HEK293T (cell line): Measurements from ENCODE around the gene DBH.

Experiments used
- CTCF ChIA-PET: fragments of 350-600 bp; formaldehyde crosslinking; extraction: SDS; loops from one replicate; lab custom pipeline; 2021; ENCODE audit warnings: antibody characterized with exemption, inconsistent platforms; lab: Yijun Ruan, JAX
- POLR2A ChIA-PET: fragments of 350-600 bp; formaldehyde crosslinking; extraction: SDS; loops from one replicate; lab custom pipeline; 2020; ENCODE audit warnings: antibody characterized with exemption, inconsistent platforms; lab: Yijun Ruan, JAX
- DNase-seq: peaks from one replicate; pipeline ENCODE4 v3.0.0; 2012; ENCODE audit warnings: mixed read lengths; ENCODE audit errors: extremely low spot score
- ARNT ChIP-seq: fragments of 450-650 bp; IDR thresholded peaks from 2 replicates; pipeline ENCODE4 v1.6.1; 2017; ENCODE audit warnings: mild to moderate bottlenecking
- BHLHE40 ChIP-seq: fragments of 450-650 bp; IDR thresholded peaks from 2 replicates; pipeline ENCODE4 v1.6.1; 2016; ENCODE audit warnings: mild to moderate bottlenecking, moderate library complexity, borderline replicate concordance
- CTBP1 ChIP-seq: fragments of 450-650 bp; IDR thresholded peaks from 2 replicates; pipeline ENCODE4 v1.6.1; 2016; ENCODE audit warnings: borderline replicate concordance
- ELF4 ChIP-seq: fragments of 450-650 bp; IDR thresholded peaks from 2 replicates; pipeline ENCODE4 v1.6.1; 2017; ENCODE audit warnings: antibody characterized with exemption
- FOXA1 ChIP-seq: fragments of 450-650 bp; IDR thresholded peaks from 2 replicates; pipeline ENCODE4 v1.6.1; 2016; ENCODE audit warnings: mild to moderate bottlenecking
- FOXK2 ChIP-seq: fragments of 450-650 bp; IDR thresholded peaks from 2 replicates; pipeline ENCODE4 v1.6.1; 2016; ENCODE audit warnings: mild to moderate bottlenecking
- FOXM1 ChIP-seq: fragments of 450-650 bp; IDR thresholded peaks from 2 replicates; pipeline ENCODE4 v1.6.1; 2017; ENCODE audit warnings: mild to moderate bottlenecking, borderline replicate concordance
- HDGF ChIP-seq: fragments of 450-650 bp; IDR thresholded peaks from 2 replicates; pipeline ENCODE4 v1.6.1; 2017; ENCODE audit warnings: antibody characterized with exemption, borderline replicate concordance
- L3MBTL2 ChIP-seq: fragments of 450-650 bp; conservative IDR thresholded peaks from 2 replicates; pipeline ENCODE4 v1.6.1; 2016; ENCODE audit warnings: mild to moderate bottlenecking
- LEF1 ChIP-seq: fragments of 450-650 bp; IDR thresholded peaks from 2 replicates; pipeline ENCODE4 v1.6.1; 2017; ENCODE audit warnings: mild to moderate bottlenecking, borderline replicate concordance
- NFRKB ChIP-seq: fragments of 450-650 bp; IDR thresholded peaks from 2 replicates; pipeline ENCODE4 v1.6.1; 2016; ENCODE audit warnings: mild to moderate bottlenecking, moderate library complexity
- PKNOX1 ChIP-seq: fragments of 450-650 bp; IDR thresholded peaks from 2 replicates; pipeline ENCODE4 v1.6.1; 2016
- SP1 ChIP-seq: fragments of 450-650 bp; IDR thresholded peaks from 2 replicates; pipeline ENCODE4 v1.6.1; 2017
- SUZ12 ChIP-seq: fragments of 450-650 bp; IDR thresholded peaks from 2 replicates; pipeline ENCODE4 v1.6.1; 2016; ENCODE audit warnings: mild to moderate bottlenecking
- TARDBP ChIP-seq: fragments of 450-650 bp; IDR thresholded peaks from 2 replicates; pipeline ENCODE4 v1.6.1; 2016
- ZNF384 ChIP-seq: fragments of 450-650 bp; IDR thresholded peaks from 2 replicates; pipeline ENCODE4 v1.6.1; 2016

Gene DBH

DNA sequence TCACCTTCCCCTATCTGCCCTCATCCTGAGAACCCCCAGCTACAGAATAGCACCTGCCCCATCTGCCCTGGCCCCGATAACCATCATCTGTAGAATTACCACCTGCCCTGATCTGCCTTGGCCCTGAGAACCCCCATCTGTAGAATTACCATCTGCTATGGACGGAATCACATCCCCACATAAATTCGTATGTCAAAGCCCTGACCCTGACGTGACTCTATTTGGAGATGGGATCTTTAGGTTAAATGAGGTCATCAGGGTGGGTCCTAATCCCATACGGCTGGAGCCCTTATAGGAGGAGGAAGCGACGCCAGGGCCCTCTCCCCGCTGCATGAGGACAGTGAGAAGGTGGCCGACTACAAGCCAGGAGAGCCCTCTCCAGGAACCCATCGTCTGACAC, 69.4 kb downstream of the DBH start:
- ChIA-PET CTCF (no interaction called here), POLR2A (no interaction called here)
- no peak for DNase-seq
- no peak for TF ChIP-seq HDGF
- no peak for TF ChIP-seq FOXM1
- no peak for TF ChIP-seq ZNF384
- no peak for TF ChIP-seq BHLHE40

GRCh38 chr9:133706307-133707050, 70.3 kb downstream of the DBH start:
- CTCF ChIA-PET = no interaction called here
- POLR2A ChIA-PET = no interaction called here
- no peak for DNase-seq
- no peak for TF ChIP-seq NFRKB
- no peak for TF ChIP-seq LEF1
- no peak for TF ChIP-seq HDGF
- TF ChIP-seq BHLHE40 = no peak
- no peak for TF ChIP-seq ZNF384
- TF ChIP-seq ARNT = no peak
- no peak for TF ChIP-seq FOXA1
- no peak for TF ChIP-seq CTBP1
- TF ChIP-seq SUZ12 = no peak
- no peak for TF ChIP-seq ELF4

DNA sequence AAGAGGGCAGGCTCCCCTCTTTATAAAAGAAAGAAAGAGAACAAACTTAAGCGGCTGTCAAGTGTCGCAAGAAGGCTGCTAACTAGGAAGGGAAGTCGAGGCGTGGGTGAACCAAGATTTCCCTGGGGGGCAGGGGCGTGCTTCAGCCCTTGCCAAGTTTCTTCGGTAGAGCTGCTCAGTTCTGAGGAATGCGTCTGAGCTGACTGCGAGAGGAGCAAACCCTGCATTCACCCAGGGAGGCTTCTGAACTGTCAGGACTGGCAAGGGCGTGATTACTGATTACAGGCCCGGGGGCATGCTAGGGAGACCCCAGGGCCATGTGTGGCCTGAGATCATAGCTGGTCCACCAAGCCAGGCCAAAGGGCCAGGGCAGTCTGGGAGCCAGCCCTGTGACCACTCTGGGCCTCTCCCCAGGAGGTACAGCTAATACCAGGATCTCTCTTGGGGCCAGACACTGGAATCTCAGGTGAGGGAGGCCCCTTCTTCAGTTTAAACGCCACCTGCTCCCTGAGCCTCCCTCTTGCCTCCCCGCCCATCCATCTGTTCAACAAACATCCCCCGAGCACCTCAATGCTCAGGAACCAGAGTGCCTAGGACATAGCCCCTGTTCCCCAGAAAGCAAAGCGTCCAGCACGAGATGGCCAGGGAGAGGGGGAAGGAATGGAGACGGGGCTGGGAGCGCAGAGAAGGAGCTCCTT, 71.1 kb downstream of the DBH start:
- CTCF ChIA-PET = no interaction called here
- TF ChIP-seq HDGF (no peak), SP1 (no peak), FOXA1 (no peak), NFRKB (no peak), L3MBTL2 (no peak), FOXK2 (no peak), SUZ12 (no peak), PKNOX1 (no peak), ARNT (no peak), TARDBP (no peak), LEF1 (no peak), BHLHE40 (no peak), ELF4 (no peak), ZNF384 (no peak), FOXM1 (no peak), CTBP1 (no peak)
- POLR2A ChIA-PET = no interaction called here
- DNase-seq = no peak

DNA sequence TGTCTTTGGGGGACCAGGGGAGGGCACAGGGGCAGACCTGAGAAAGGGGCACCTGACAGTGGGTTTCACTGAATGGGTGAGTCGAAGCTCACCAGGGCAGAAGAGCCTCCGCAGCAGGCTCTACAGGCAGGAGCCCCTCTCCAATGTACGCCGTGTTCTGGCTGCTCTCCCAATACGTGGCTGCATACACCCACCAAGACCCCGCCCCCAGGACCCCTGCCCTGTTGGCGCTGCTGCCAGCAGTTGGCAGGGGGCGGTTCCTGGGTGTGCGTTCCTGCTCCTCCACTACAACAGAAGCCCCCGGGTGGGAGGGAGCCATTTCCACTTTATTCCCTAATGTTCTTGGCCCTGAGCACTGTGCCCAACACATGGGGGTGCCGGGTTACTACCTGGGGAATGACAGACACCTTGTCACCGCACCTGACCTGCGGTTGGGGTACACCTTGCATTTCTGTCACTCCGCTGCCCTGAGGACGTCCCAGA, 71.6 kb downstream of the DBH start:
- DNase-seq = no peak

GRCh38 chr9:133708246-133709014, 72.3 kb downstream of the DBH start:
- TF ChIP-seq CTBP1 = no peak
- TF ChIP-seq ELF4 = no peak
- TF ChIP-seq ARNT = no peak
- TF ChIP-seq TARDBP = no peak
- no peak for TF ChIP-seq SP1
- no peak for TF ChIP-seq L3MBTL2
- DNase-seq = no peak
- CTCF ChIA-PET = no interaction called here
- POLR2A ChIA-PET = no interaction called here

More for the DNA sequence above, 71.6 kb downstream of the DBH start:
- ChIA-PET CTCF (no interaction called here), POLR2A (no interaction called here)
- TF ChIP-seq FOXK2 = no peak
- TF ChIP-seq ZNF384 = no peak
- TF ChIP-seq PKNOX1 = no peak
- no peak for TF ChIP-seq TARDBP
- no peak for TF ChIP-seq HDGF
- no peak for TF ChIP-seq SP1
- no peak for TF ChIP-seq NFRKB
- no peak for TF ChIP-seq LEF1
- no peak for TF ChIP-seq FOXA1
